Stimulated activated naive B cell treated with anti-CD40 and anti-IgM and Interleukin-4, amounts not matched to agents 10 μg/mL and 1 μg/mL and 100 μg/mL, for 72 hours (primary cell): ENCODE measurements around the gene PTGES2.

Experiments used
- ATAC-seq, 2 donors: fragments of 150-1000 bp; cut with Tn5 transposase; replicated peaks; 2 replicates each; pipeline ENCODE4 v1.10.0; 2021; ENCODE audit warnings: moderate library complexity in 1 of 2
- DNase-seq: peaks from one replicate; pipeline ENCODE4 v3.0.0; 2021
- H3K27ac Mint-ChIP-seq: one replicate; pipeline ENCODE4 v1.8.0; 2022; ENCODE audit warnings: mild to moderate bottlenecking, mixed read lengths
- H3K27me3 Mint-ChIP-seq, 2 donors: one replicate each; pipeline ENCODE4 v1.8.0; 2022; ENCODE audit warnings: mixed read lengths in 2 of 2
- H3K36me3 Mint-ChIP-seq, 2 donors: one replicate each; pipeline ENCODE4 v1.8.0; 2022; ENCODE audit warnings: mixed read lengths in 2 of 2, mild to moderate bottlenecking in 1 of 2
- H3K4me1 Mint-ChIP-seq, 2 donors: one replicate each; pipeline ENCODE4 v1.8.0; 2022; ENCODE audit warnings: mixed read lengths in 2 of 2, mild to moderate bottlenecking in 1 of 2
- H3K4me3 Mint-ChIP-seq, 2 donors: one replicate each; pipeline ENCODE4 v1.8.0; 2022; ENCODE audit warnings: mild to moderate bottlenecking in 2 of 2, mixed read lengths in 2 of 2, moderate library complexity in 1 of 2
- H3K9me3 Mint-ChIP-seq, 2 donors: one replicate each; pipeline ENCODE4 v1.8.0; 2022; ENCODE audit warnings: mixed read lengths in 2 of 2, mild to moderate bottlenecking in 1 of 2

Gene PTGES2

DNA sequence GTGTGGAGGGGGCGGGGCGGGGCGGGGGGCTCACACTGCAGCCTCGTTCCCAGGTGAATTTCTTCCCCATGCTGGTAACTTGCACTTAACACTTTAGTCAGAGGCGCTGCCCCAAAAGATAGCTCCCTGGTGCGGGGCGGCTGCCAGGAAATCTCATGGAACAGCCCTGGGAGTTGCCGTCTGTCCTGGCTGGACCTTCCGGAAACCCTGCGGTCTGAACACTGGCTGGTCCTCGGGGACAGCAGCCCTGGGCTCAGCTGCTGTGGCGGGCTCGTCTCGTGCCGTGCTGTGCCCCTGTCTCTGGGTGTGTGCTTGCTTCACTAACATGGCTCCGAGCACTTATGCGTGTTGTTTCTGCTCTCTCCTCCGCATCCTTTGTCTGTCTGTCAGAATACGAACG lies 25.8 kb downstream of the PTGES2 start:
- Mint-ChIP-seq H3K27ac (no peak overlapping the region), H3K36me3 (peaks cover 51 to 57% of the 10 kb centered on the region in 2 donors)

DNA sequence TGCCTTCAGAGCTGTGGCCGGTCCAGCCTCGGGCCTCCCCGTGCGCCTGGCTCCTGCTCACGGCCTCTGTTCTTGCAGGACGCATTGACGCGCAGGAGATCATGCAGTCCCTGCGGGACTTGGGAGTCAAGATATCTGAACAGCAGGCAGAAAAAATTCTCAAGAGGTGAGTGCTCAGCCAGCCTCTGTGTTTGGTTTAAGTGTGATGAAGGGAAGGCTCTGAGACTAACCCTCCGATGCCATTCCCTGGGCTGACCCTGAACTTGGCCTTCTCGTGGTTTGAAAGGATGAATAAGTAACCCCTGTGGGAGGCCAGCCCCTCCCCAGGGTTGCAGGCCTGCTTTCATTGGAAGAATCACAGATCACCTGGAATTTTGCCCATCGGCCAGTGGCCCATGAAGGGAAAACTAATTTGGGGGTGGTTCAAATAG lies 26.3 kb downstream of the PTGES2 start:
- peaks cover 28 to 56% of the 10 kb centered on the region in 2 donors for H3K4me1 Mint-ChIP-seq
- peak overlapping the region; percentile 42 for H3K27ac Mint-ChIP-seq
- DNase-seq = no peak
- no peaks in the 10 kb centered on the region for H3K9me3 Mint-ChIP-seq
- no peak for ATAC-seq
- H3K27me3 Mint-ChIP-seq = no peaks in the 10 kb centered on the region
- no peak overlapping the region for H3K4me3 Mint-ChIP-seq
- H3K36me3 Mint-ChIP-seq = peaks cover 48 to 53% of the 10 kb centered on the region in 2 donors

More for the DNA sequence above, 25.8 kb downstream of the PTGES2 start:
- no peaks in the 10 kb centered on the region for H3K27me3 Mint-ChIP-seq
- DNase-seq (no peak), ATAC-seq (no peak)
- H3K4me1 Mint-ChIP-seq = peaks cover 26 to 52% of the 10 kb centered on the region in 2 donors
- H3K9me3 Mint-ChIP-seq = no peaks in the 10 kb centered on the region
- no peak overlapping the region for H3K4me3 Mint-ChIP-seq

DNA sequence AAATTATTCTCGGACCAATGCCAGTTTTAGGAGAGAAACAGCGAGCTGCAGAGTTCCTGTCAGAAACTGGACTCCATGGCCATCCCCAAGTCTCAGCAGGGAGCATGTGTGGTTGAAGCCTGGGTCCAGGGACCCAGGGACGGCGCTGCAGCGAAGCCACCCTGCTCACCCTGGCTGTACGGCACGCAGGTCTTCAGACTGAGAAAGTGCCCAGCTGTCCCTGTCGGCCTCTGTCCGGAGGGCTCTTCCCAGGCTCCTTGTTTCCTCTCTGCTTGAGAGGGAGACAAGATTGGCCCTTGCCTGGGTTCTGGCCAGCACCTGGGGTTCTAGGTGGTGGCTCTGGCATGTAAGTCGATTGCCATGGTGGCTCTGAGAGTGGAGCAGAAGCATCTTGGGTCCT lies 26.9 kb downstream of the PTGES2 start:
- H3K27me3 Mint-ChIP-seq = no peaks in the 10 kb centered on the region
- H3K4me1 Mint-ChIP-seq = peaks cover 28 to 58% of the 10 kb centered on the region in 2 donors
- no peak overlapping the region for H3K4me3 Mint-ChIP-seq
- no peaks in the 10 kb centered on the region for H3K9me3 Mint-ChIP-seq
- ATAC-seq (no peak), DNase-seq (no peak)
- H3K27ac Mint-ChIP-seq = peak overlapping the region; percentile 62
- H3K36me3 Mint-ChIP-seq = peaks cover 44 to 48% of the 10 kb centered on the region in 2 donors

DNA sequence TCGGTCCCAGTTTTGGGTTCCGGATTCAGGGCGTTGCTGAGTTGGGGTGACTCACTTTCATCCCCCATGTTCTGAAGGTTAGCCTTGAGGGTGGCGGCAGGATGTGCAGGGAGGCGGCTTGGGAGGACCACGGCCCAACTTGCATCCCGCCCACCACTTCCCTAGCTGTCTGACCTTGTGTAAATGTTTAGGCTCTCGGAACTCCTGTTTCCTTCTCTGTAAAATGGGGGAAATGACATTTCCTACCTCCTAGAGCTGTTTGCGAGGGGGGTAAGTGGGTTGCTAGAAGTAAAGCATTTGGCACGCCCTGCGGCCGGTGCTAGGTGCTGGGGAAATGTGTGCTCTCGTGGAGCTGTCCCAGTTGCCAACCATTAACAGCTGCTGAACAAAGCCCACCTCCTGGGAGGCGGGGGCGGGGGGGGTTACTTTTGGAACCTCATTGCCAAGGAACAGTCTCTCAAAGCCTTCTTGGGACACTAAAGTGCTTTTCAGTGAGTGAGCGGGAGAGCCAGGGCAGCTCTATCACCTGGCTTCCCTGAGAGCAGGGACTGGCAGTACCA lies 27.5 kb downstream of the PTGES2 start:
- Mint-ChIP-seq H3K9me3 (no peaks in the 10 kb centered on the region), H3K4me3 (no peak overlapping the region), H3K4me1 (peaks cover 30 to 63% of the 10 kb centered on the region in 2 donors), H3K27me3 (no peaks in the 10 kb centered on the region), H3K27ac (no peak overlapping the region), H3K36me3 (peaks cover 44% of the 10 kb centered on the region in 2 donors)
- no peak for ATAC-seq
- no peak for DNase-seq

DNA sequence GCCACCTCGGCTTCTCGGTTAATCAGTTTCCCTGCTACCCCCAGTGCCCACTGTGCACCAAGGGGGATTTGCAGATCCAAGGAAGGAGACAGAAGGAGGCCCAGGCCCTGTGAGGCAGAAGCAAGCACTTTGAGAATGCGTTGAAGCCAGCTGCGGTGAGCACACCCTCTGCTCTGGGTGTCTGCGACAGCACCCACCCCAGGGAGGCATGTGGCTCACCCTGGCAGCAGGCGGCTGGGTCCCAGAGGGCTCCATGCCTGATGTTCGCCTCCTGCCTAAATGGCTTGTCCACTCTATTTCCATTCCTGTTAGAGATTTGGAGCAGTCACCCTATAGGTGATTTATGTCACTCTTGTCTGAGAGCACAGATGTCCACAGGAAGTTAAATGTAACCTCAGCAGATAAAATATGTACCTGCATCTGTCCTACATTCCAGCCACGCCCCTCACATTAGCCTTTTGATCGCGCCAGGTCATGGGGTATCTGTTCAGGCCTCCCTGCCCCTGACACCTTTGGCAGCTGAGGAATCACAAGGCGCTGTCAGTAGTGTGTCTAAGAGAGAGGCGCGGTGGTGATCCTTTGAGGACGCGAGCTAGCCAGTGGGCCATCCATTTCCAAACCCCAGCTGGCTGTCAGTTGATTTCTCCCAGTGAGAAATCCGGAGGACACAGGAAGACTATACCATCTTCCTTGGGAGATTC lies 28.1 kb downstream of the PTGES2 start:
- H3K4me1 Mint-ChIP-seq = peaks cover 36 to 70% of the 10 kb centered on the region in 2 donors
- H3K36me3 Mint-ChIP-seq = peaks cover 46 to 47% of the 10 kb centered on the region in 2 donors
- H3K27me3 Mint-ChIP-seq = no peaks in the 10 kb centered on the region
- H3K4me3 Mint-ChIP-seq = no peak overlapping the region
- DNase-seq (no peak), ATAC-seq (no peak)
- H3K9me3 Mint-ChIP-seq = no peaks in the 10 kb centered on the region
- no peak overlapping the region for H3K27ac Mint-ChIP-seq

DNA sequence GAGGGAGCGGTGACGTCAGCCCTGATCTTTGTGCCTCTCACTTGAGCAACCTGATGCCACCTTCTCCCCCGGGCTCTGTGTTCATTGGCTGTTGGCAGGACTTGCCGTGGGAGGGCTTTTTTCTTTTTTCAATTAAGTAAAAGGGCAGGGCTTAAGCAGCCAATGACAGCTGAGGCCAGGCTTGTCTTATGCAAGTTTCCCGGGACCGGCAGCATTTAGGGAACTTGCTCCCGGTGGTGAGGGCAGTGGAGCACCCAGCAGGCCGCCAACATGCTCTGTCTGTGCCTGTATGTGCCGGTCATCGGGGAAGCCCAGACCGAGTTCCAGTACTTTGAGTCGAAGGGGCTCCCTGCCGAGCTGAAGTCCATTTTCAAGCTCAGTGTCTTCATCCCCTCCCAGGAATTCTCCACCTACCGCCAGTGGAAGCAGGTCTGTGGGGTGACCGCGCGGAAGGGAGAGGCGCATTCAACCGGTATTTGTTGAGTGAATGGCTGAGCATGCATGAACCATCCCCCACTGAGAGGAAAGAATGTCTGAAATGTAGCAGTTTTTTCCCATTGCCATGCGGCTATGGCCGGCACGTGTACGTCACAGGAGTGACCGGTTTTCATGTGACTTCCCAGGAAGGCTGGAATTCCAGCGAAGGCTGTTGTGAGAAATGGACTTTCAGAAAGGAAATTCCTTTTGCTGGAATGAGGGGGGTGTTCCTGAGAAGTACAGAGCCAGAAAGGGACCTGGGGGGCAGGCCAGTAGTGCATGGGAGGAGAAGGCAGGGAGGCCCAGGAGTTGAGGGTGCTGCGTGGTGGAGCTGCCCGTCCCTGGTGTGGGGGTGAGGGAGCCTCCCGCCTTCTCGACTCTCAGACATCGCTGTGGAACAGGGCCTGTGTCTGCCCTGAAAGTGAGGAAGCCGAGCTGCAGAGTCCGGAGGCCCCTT lies 29.0 kb downstream of the PTGES2 start:
- no peaks in the 10 kb centered on the region for H3K27me3 Mint-ChIP-seq
- peaks cover 38 to 75% of the 10 kb centered on the region in 2 donors for H3K4me1 Mint-ChIP-seq
- peak; percentile 11 to 35 for ATAC-seq
- peaks cover 39 to 41% of the 10 kb centered on the region in 2 donors for H3K36me3 Mint-ChIP-seq
- peak overlapping the region; percentile 32 to 60 for H3K4me3 Mint-ChIP-seq
- no peaks in the 10 kb centered on the region for H3K9me3 Mint-ChIP-seq
- no peak for DNase-seq
- peak overlapping the region; percentile 69 for H3K27ac Mint-ChIP-seq

DNA sequence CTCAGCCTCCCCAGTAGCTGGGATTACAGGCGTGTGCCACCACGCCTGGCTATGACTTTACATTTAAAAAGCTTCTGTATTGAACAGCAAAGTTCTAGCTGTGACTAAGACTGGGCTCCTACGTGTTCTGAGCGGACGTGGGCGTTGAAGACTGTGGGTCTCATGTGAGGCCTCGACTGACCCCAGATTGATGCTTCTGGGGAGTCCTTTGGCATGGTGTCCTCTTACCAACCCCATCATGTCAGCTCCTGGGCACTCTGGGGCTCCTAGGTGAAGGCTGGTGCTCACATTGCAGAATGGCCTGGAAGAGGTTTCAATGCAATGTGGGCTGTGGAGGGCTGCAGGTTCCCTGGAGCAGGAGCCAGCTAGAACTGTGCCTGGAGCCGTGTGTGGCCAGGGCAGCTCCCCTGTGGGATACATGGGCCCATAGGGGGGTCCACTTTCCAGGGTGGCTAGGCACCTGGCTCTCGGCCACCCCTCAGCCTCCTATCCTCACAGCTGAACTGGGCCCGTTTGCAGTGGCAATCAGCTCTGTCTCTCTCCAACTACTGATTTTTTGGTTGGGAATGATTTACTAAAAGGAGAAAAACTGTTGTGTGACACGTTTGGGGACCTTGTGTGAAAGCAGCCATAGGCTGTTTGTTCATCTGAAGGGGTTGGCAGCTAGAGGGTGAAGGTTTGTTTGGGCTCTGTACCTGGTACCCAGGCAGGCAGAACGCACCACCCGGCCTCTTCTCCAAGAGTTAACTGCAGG lies 29.8 kb downstream of the PTGES2 start:
- peaks cover 41 to 75% of the 10 kb centered on the region in 2 donors for H3K4me1 Mint-ChIP-seq
- H3K36me3 Mint-ChIP-seq = peaks cover 35 to 37% of the 10 kb centered on the region in 2 donors
- DNase-seq (no peak), ATAC-seq (no peak)
- peak overlapping the region; percentile 69 for H3K27ac Mint-ChIP-seq
- H3K9me3 Mint-ChIP-seq = no peaks in the 10 kb centered on the region
- H3K4me3 Mint-ChIP-seq = peak overlapping the region; percentile 32 to 60
- H3K27me3 Mint-ChIP-seq = no peaks in the 10 kb centered on the region

DNA sequence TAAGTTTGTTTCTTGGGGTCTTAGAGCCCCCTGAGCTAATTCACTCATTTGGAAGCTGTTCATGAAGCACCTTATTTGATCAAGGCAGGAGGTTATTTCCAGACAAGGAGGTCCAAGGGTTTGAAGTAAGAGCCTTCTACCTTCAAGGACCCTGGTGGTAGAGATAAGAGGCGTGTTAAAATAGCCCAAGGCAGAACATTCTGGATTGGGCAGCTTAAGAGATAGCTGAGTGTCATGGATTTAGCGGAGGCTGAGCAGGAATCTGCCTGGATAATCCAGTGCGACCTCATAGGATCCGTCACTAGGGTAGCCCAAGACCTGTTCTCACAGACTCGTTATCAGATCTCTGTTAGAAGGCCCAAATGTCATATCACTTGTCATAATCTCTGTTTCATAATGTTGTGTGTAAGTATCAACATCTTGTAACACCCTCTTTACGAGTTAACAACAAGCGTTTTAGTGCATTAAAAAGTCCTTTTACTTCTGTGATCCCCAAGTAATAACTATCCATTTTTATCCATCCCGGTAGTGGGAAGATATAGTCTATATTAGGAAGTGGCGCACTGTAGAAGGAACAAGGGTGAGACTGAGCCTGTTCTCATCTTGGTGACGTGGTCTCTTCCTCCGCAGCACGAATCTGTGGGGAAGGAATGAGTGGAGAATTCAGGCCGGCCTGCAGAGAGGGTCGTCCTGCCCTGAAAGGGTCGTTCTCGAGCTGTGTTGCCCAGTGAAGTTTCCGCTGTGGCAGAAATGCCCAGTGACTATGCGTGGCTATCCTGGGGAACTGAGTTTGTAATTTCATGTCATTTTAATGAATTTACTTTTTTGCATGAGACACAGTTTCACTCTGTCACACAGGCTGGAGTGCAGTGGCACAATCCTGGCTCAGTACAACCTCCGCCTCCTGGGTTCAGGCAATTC lies 30.7 kb downstream of the PTGES2 start:
- peaks cover 42 to 77% of the 10 kb centered on the region in 2 donors for H3K4me1 Mint-ChIP-seq
- no peak for DNase-seq
- H3K27ac Mint-ChIP-seq = peak overlapping the region; percentile 85
- H3K36me3 Mint-ChIP-seq = peaks cover 31 to 32% of the 10 kb centered on the region in 2 donors
- H3K27me3 Mint-ChIP-seq = no peaks in the 10 kb centered on the region
- no peak for ATAC-seq
- H3K4me3 Mint-ChIP-seq = no peak overlapping the region
- no peaks in the 10 kb centered on the region for H3K9me3 Mint-ChIP-seq

DNA sequence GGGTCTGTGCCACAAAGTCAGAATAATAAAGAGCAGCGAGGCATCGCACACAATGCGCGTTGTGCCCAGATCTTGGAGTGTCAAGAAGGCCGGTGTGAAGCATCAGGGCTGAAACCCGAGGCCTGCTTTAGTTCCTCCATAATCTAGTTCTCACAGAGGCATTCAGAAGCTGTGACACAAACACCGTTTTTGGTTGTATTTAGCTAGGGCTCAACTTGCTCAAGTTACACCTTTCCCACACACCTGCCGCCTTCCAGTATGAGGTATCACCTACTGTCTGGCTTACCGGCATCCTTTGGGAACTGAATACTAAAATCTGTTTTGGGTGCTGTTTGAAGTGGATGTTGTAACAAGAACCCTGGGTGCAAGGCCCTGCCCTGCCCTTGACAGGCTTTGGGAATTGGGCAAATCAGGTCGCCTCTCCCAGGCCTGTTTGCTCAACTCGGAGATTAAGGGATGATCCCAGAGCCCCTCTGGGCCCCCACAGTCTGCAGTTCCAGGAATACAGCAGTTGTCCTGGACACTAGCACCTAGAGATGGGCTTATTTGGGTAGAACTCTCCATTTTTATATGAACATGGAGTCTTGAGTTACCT lies 32.5 kb downstream of the PTGES2 start:
- no peaks in the 10 kb centered on the region for H3K9me3 Mint-ChIP-seq
- DNase-seq = no peak
- peaks cover 49 to 77% of the 10 kb centered on the region in 2 donors for H3K4me1 Mint-ChIP-seq
- H3K27me3 Mint-ChIP-seq = no peaks in the 10 kb centered on the region
- peak overlapping the region; percentile 97 for H3K27ac Mint-ChIP-seq
- H3K4me3 Mint-ChIP-seq = peak overlapping the region; percentile 68 to 75
- ATAC-seq = no peak
- peaks cover 26 to 35% of the 10 kb centered on the region in 2 donors for H3K36me3 Mint-ChIP-seq

DNA sequence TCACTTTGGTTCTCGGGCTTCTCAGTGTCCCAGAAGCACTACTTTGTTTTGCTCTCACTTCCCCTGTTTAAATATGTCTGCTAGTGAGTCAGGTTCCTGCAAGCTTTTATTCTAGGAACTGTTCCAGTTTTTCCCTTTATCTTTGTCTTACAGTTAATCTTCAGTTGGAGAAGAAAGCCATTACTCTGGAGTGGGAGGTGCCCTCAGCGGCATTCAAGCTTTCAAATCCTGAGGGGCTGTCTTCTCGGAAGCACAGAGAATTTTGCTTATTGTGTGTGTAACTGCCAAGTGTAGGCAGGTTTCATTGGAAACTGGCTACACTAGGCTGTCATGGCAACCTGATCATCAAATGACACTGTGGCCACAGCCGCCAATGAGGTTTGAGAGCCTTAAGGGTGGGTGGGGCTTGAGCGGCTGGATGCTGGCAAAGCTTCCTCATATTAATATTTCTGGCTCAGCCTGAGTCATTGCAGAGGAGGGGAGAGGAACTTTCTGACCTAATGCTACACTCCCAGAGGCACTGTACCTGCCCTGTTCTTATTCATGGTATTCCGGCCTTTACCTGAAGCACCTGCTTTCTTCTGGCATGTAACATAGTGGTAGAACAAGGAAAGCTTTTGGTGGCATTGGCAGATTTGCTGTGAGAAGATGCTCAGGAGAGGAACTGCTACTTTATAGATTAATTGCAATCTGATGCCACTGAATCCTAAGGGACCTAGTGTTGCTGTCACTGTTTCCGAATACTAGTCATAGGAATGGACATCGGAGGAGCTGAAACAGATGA lies 33.2 kb downstream of the PTGES2 start:
- ATAC-seq (peak; percentile 97 to 98), DNase-seq (peak; percentile 82)
- Mint-ChIP-seq H3K4me3 (peak overlapping the region; percentile 68 to 75), H3K27me3 (no peaks in the 10 kb centered on the region), H3K36me3 (peaks cover 32 to 42% of the 10 kb centered on the region in 2 donors), H3K4me1 (peaks cover 46 to 77% of the 10 kb centered on the region in 2 donors), H3K9me3 (no peaks in the 10 kb centered on the region), H3K27ac (peak overlapping the region; percentile 97)

DNA sequence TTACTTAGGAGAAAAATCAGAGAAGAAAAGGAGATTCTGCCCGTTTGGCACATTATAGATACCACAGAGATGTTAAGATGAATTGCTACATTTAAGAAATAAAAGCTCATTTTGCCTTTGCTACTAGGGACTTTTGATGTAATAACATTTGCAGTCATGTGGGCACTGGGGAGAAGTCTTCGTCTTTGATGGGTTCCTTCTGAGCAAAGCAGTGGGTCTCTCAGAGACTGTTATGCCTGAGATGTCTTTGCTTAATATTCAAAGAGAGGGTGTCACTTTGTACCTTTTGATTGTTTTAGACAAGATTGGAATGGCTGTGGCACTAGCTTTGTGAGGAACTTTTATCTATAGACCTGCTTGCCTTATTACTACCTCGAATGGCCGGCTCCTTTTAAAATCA lies 34.5 kb downstream of the PTGES2 start:
- ATAC-seq (no peak), DNase-seq (no peak)
- Mint-ChIP-seq H3K4me3 (peak overlapping the region in 1 of 2 donors; percentile 75), H3K4me1 (peaks cover 38 to 69% of the 10 kb centered on the region in 2 donors), H3K9me3 (no peaks in the 10 kb centered on the region), H3K27ac (peak overlapping the region; percentile 97), H3K36me3 (peaks cover 26 to 38% of the 10 kb centered on the region in 2 donors), H3K27me3 (no peaks in the 10 kb centered on the region)
